Measurements from ENCODE around the gene TBL3. TPM values are rescaled to one million over a fixed set of nuclear protein-coding genes. Genes with fewer than 3 reads are reported as not detected.

TBL3 gene
- total and polyA plus RNA-seq, 4 donors = 23.9 to 58.8 (median 44.1) TPM

- ATAC-seq (ENCODE audit: insufficient read depth, low FRiP score) (no peak), DNase-seq (peak; percentile 47 to 64 (median 55))
- no peak overlapping the region for H3K27ac ChIP-seq (ENCODE audit: low read depth in 1 of 2, low read length in 1 of 2)
- no peak overlapping the region for H3K9ac ChIP-seq (ENCODE audit: insufficient read depth in 1 of 2, low read length in 2 of 2)
- H3K27me3 ChIP-seq (ENCODE audit: control insufficient read depth in 3 of 3, insufficient read depth in 3 of 3, low read length in 2 of 3) = peaks cover 4 to 7% (median 4%) of the 10 kb centered on the region in 3 donors
- peaks cover 0 to 11% (median 0%) of the 10 kb centered on the region in 5 donors for H3K4me1 ChIP-seq (ENCODE audit: control insufficient read depth in 5 of 5, insufficient read depth in 5 of 5, low read length in 5 of 5)
- 46 to 47% methylated on average over 13 of the region's 13 CpGs for WGBS, 2 donors
- peak; percentile 4 for TF ChIP-seq CTCF (IDR thresholded peaks at IDR 0.05; ENCODE audit: control extremely low read depth, extremely low read depth)
- no peaks in the 10 kb centered on the region for H3K9me3 ChIP-seq (ENCODE audit: control insufficient read depth in 4 of 4, insufficient read depth in 3 of 4, low read length in 3 of 4)
- H3K36me3 ChIP-seq (ENCODE audit: control insufficient read depth in 4 of 4, insufficient read depth in 4 of 4, low read length in 4 of 4) = no peaks in the 10 kb centered on the region
- H3K4me3 ChIP-seq = no peak overlapping the region
These were observed 44.6 kb downstream of the TBL3 start for GRCh38 chr16:2016407-2016922.

- 0 to 2% methylated on average over 19 to 33 of the region's 33 CpGs for WGBS, 2 donors
- ATAC-seq (ENCODE audit: insufficient read depth, low FRiP score) (no peak), DNase-seq (peak in 2 of 3 donors; percentile 52 to 62)
- Histone ChIP-seq H3K27ac (ENCODE audit: low read depth in 1 of 2, low read length in 1 of 2) (no peak within 1 kb of the TSS), H3K9ac (ENCODE audit: insufficient read depth in 1 of 2, low read length in 2 of 2) (no peak within 1 kb of the TSS), H3K4me1 (ENCODE audit: control insufficient read depth in 5 of 5, insufficient read depth in 5 of 5, low read length in 5 of 5) (peaks cover 0 to 27% (median 13%) of the 10 kb centered on the region in 5 donors), H3K27me3 (ENCODE audit: control insufficient read depth in 3 of 3, insufficient read depth in 3 of 3, low read length in 2 of 3) (peaks cover 4 to 7% (median 4%) of the 10 kb centered on the region in 3 donors), H3K36me3 (ENCODE audit: control insufficient read depth in 4 of 4, insufficient read depth in 4 of 4, low read length in 4 of 4) (no peaks in the 10 kb centered on the region), H3K9me3 (ENCODE audit: control insufficient read depth in 4 of 4, insufficient read depth in 3 of 4, low read length in 3 of 4) (no peaks in the 10 kb centered on the region), H3K4me3 (no peak within 1 kb of the TSS)
- no peak for TF ChIP-seq CTCF (IDR thresholded peaks at IDR 0.05; ENCODE audit: control extremely low read depth, extremely low read depth)
These were observed 47.7 kb downstream of the TBL3 start, which contains the start of gene NPW for GRCh38 chr16:2019518-2019920. TSS of gene NPW (plus strand) at chr16:2019785.

GRCh38 chr16:2019921-2020831 lies 48.3 kb downstream of the TBL3 start:
- peaks cover 0 to 27% (median 13%) of the 10 kb centered on the region in 5 donors for H3K4me1 ChIP-seq (ENCODE audit: control insufficient read depth in 5 of 5, insufficient read depth in 5 of 5, low read length in 5 of 5)
- no peaks in the 10 kb centered on the region for H3K36me3 ChIP-seq (ENCODE audit: control insufficient read depth in 4 of 4, insufficient read depth in 4 of 4, low read length in 4 of 4)
- no peak for TF ChIP-seq CTCF (IDR thresholded peaks at IDR 0.05; ENCODE audit: control extremely low read depth, extremely low read depth)
- H3K27ac ChIP-seq (ENCODE audit: low read depth in 1 of 2, low read length in 1 of 2) = no peak overlapping the region
- peaks cover 4 to 7% (median 4%) of the 10 kb centered on the region in 3 donors for H3K27me3 ChIP-seq (ENCODE audit: control insufficient read depth in 3 of 3, insufficient read depth in 3 of 3, low read length in 2 of 3)
- no peaks in the 10 kb centered on the region for H3K9me3 ChIP-seq (ENCODE audit: control insufficient read depth in 4 of 4, insufficient read depth in 3 of 4, low read length in 3 of 4)
- ATAC-seq (ENCODE audit: insufficient read depth, low FRiP score) (no peak), DNase-seq (peak in 2 of 3 donors; percentile 58 to 61)
- H3K4me3 ChIP-seq = no peak overlapping the region
- WGBS, 2 donors = 1 to 2% methylated on average over 76 to 96 of the region's 96 CpGs
- no peak overlapping the region for H3K9ac ChIP-seq (ENCODE audit: insufficient read depth in 1 of 2, low read length in 2 of 2)
